IMR-90 (cell line): ENCODE measurements around the gene CLIC5. TPM values are rescaled to one million over a fixed set of nuclear protein-coding genes. Genes with fewer than 3 reads are reported as not detected.

ENCODE experiments used
- ATAC-seq: fragments of 200-7000 bp; cut with Tn5 transposase; 2 replicates; pipeline ENCODE4 v1.9.1; 2020; ENCODE audit warnings: low read depth, mild to moderate bottlenecking, moderate library complexity
- BruUV-seq: library from RNA; stranded (reverse); fragments of 400-500 nt; replicated peaks from 2 replicates; lab custom pipeline; 2021; lab: Mats Ljungman, UMichigan
- CTCF ChIA-PET: fragments of 300-600 bp; formaldehyde crosslinking; extraction: SDS; loops from one replicate; lab custom pipeline; 2021; ENCODE audit warnings: antibody characterized with exemption; lab: Yijun Ruan, JAX
- POLR2A ChIA-PET: fragments of 300-600 bp; sonication (Branson Sonifier 250); formaldehyde crosslinking; loops from one replicate; lab custom pipeline; 2022; ENCODE audit warnings: antibody characterized with exemption; ENCODE audit not compliant: unreplicated experiment; lab: Charles Lee
- DNase-seq: peaks from one replicate; pipeline ENCODE4 v3.0.0; 2013
- H2AFZ ChIP-seq: replicated peaks from 2 replicates; pipeline ENCODE3; 2013; ENCODE audit warnings: low read length, mild to moderate bottlenecking; ENCODE audit not compliant: poor library complexity
- H2AK5ac ChIP-seq: 2 replicates; pipeline ENCODE4 v1.6.1; 2013; ENCODE audit warnings: low read depth, low read length, inconsistent platforms
- H2AK9ac ChIP-seq: replicated peaks from 2 replicates; pipeline ENCODE3; 2013; ENCODE audit warnings: mild to moderate bottlenecking, low read depth, low read length, moderate library complexity; ENCODE audit not compliant: poor library complexity
- H2BK120ac ChIP-seq: 2 replicates; pipeline ENCODE4 v1.6.1; 2013; ENCODE audit warnings: low read depth, low read length, inconsistent platforms
- H2BK15ac ChIP-seq: 3 replicates; pipeline ENCODE4 v1.6.1; 2013; ENCODE audit warnings: low read depth, low read length, inconsistent platforms
- H2BK20ac ChIP-seq: 2 replicates; pipeline ENCODE4 v1.6.1; 2013; ENCODE audit warnings: low read depth, mild to moderate bottlenecking, inconsistent platforms, low read length, moderate library complexity
- H2BK5ac ChIP-seq: 2 replicates; pipeline ENCODE4 v1.6.1; 2013; ENCODE audit warnings: mild to moderate bottlenecking, low read depth, low read length, inconsistent platforms; ENCODE audit not compliant: poor library complexity, severe bottlenecking
- H3K14ac ChIP-seq: replicated peaks from 2 replicates; pipeline ENCODE4 v1.6.1; 2013; ENCODE audit warnings: low read depth, low read length, inconsistent platforms
- H3K18ac ChIP-seq: 2 replicates; pipeline ENCODE4 v1.6.1; 2013; ENCODE audit warnings: low read depth, low read length, control low read depth
- H3K23ac ChIP-seq: 2 replicates; pipeline ENCODE4 v1.6.1; 2013; ENCODE audit warnings: low read depth, low read length, inconsistent platforms
- H3K27ac ChIP-seq: 2 replicates; pipeline ENCODE4 v1.5.1; 2013; ENCODE audit warnings: mild to moderate bottlenecking, control low read depth, low read length; ENCODE audit not compliant: insufficient read depth
- H3K27me3 ChIP-seq: 2 replicates; pipeline ENCODE4 v1.6.1; 2013; ENCODE audit warnings: low read length; ENCODE audit not compliant: control insufficient read depth, insufficient read depth
- H3K36me3 ChIP-seq: 2 replicates; pipeline ENCODE4 v1.6.1; 2013; ENCODE audit warnings: low read length, mixed read lengths; ENCODE audit not compliant: control insufficient read depth, insufficient read depth
- H3K4ac ChIP-seq: 2 replicates; pipeline ENCODE4 v1.6.1; 2013; ENCODE audit warnings: low read depth, low read length, inconsistent platforms
- H3K4me1 ChIP-seq: 2 replicates; pipeline ENCODE4 v1.6.1; 2013; ENCODE audit warnings: low read length, mixed read lengths; ENCODE audit not compliant: control insufficient read depth, insufficient read depth
- H3K4me2 ChIP-seq: 2 replicates; pipeline ENCODE4 v1.6.1; 2013; ENCODE audit warnings: low read depth, mild to moderate bottlenecking, control low read depth, low read length, moderate library complexity
- H3K4me3 ChIP-seq: 2 replicates; pipeline ENCODE4 v1.5.1; 2013; ENCODE audit warnings: low read depth, mild to moderate bottlenecking, control low read depth, low read length, moderate library complexity; ENCODE audit not compliant: insufficient read depth
- H3K56ac ChIP-seq: 2 replicates; pipeline ENCODE4 v1.6.1; 2013; ENCODE audit warnings: low read length, inconsistent platforms; ENCODE audit not compliant: insufficient read depth; ENCODE audit errors: extremely low read depth
- H3K79me1 ChIP-seq, 2 experiments: 2 replicates each; pipeline ENCODE4 v1.6.1; 2013; ENCODE audit warnings: low read length in 2 of 2, inconsistent platforms in 1 of 2, low read depth in 1 of 2
- H3K9ac ChIP-seq: 2 replicates; pipeline ENCODE4 v1.6.1; 2013; ENCODE audit warnings: low read depth, low read length, control low read depth
- H3K9me1 ChIP-seq: 2 replicates; pipeline ENCODE4 v1.6.1; 2013; ENCODE audit warnings: low read length, inconsistent platforms; ENCODE audit not compliant: insufficient read depth
- H3K9me3 ChIP-seq: 2 replicates; pipeline ENCODE4 v1.6.1; 2013; ENCODE audit warnings: low read length; ENCODE audit not compliant: control insufficient read depth, insufficient read depth
- H4K20me1 ChIP-seq: 2 replicates; pipeline ENCODE4 v1.6.1; 2013; ENCODE audit warnings: low read length, inconsistent platforms; ENCODE audit not compliant: insufficient read depth
- H4K5ac ChIP-seq: 2 replicates; pipeline ENCODE4 v1.6.1; 2013; ENCODE audit warnings: mild to moderate bottlenecking, low read depth, low read length, control low read depth
- H4K8ac ChIP-seq, 2 experiments: 2 replicates each; pipeline ENCODE4 v1.6.1; 2013; ENCODE audit warnings: low read depth in 2 of 2, low read length in 2 of 2, control low read depth in 1 of 2, inconsistent platforms in 1 of 2
- H4K91ac ChIP-seq: 2 replicates; pipeline ENCODE4 v1.6.1; 2013; ENCODE audit warnings: low read depth, low read length, inconsistent platforms; ENCODE audit not compliant: insufficient read depth
- CEBPB ChIP-seq: IDR thresholded peaks from 2 replicates; pipeline ENCODE4 v1.6.1; 2012; ENCODE audit warnings: low read depth, low read length, improper control_type of control experiment
- CHD1 ChIP-seq: IDR thresholded peaks from 2 replicates; pipeline ENCODE4 v1.6.1; 2012; ENCODE audit warnings: low read depth, low read length, improper control_type of control experiment
- CTCF ChIP-seq: conservative IDR thresholded peaks from 2 replicates; pipeline ENCODE4 v1.5.1; 2012; ENCODE audit warnings: mild to moderate bottlenecking, low read depth, low read length, improper control_type of control experiment
- ELK1 ChIP-seq: fragments of 150-350 bp; IDR thresholded peaks from 2 replicates; pipeline ENCODE4 v1.6.1; 2016; ENCODE audit warnings: low read depth, mild to moderate bottlenecking, low read length, moderate library complexity, borderline replicate concordance
- FOS ChIP-seq: fragments of 150-350 bp; IDR thresholded peaks from 2 replicates; pipeline ENCODE4 v1.6.1; 2016; ENCODE audit warnings: low read depth, low read length
- MAFK ChIP-seq: IDR thresholded peaks from 2 replicates; pipeline ENCODE4 v1.6.1; 2012; ENCODE audit warnings: low read depth, low read length, improper control_type of control experiment
- MAZ ChIP-seq: IDR thresholded peaks from 2 replicates; pipeline ENCODE4 v1.6.1; 2012; ENCODE audit warnings: low read depth, mild to moderate bottlenecking, low read length, improper control_type of control experiment, moderate library complexity, borderline replicate concordance
- MXI1 ChIP-seq: IDR thresholded peaks from 2 replicates; pipeline ENCODE4 v1.6.1; 2012; ENCODE audit warnings: low read depth, mild to moderate bottlenecking, low read length, moderate library complexity, borderline replicate concordance
- NFE2L2 ChIP-seq: fragments of 150-350 bp; IDR thresholded peaks from 2 replicates; pipeline ENCODE4 v1.6.1; 2016; ENCODE audit warnings: low read depth, mild to moderate bottlenecking, low read length
- POLR2A ChIP-seq: IDR thresholded peaks from 2 replicates; pipeline ENCODE4 v1.6.1; 2012; ENCODE audit warnings: mild to moderate bottlenecking, low read depth, low read length
- RAD21 ChIP-seq: IDR thresholded peaks from 2 replicates; pipeline ENCODE4 v1.6.1; 2012; ENCODE audit warnings: low read length, improper control_type of control experiment
- RFX5 ChIP-seq: IDR thresholded peaks from 2 replicates; pipeline ENCODE4 v1.8.0; 2012; ENCODE audit warnings: low read depth, mild to moderate bottlenecking, low read length, moderate library complexity
- USF2 ChIP-seq: fragments of 150-350 bp; IDR thresholded peaks from 2 replicates; pipeline ENCODE4 v1.6.1; 2017; ENCODE audit warnings: mild to moderate bottlenecking, antibody characterized with exemption, low read length, low read depth
- WGBS, 2 experiments: methylation state at CpG; one replicate each; pipeline versions ENCODE4 v1.1.5 to v1.1.7; 2013; ENCODE audit warnings: missing lambda C conversion rate in 2 of 2; ENCODE audit not compliant: insufficient read length in 1 of 2; ENCODE audit errors: extremely low coverage in 2 of 2; 5-methylcytosine and 5-hydroxymethylcytosine counted together
- dilution Hi-C: fragments of 300-500 bp; cut with HindIII; formaldehyde crosslinking; loops from one replicate; pipeline ENCODE4 v1.14.3; 2018; ENCODE audit warnings: low sequenced_read_pairs; ENCODE audit not compliant: unreplicated experiment
- in situ Hi-C: fragments of 300-500 bp; cut with MboI; formaldehyde crosslinking; loops from 3 replicates; pipeline ENCODE4 v1.14.3; 2019; ENCODE audit warnings: low sequenced_read_pairs, inconsistent platforms, mixed read lengths
- intact Hi-C: fragments of 100-400 bp; cut with micrococcal nuclease; formaldehyde crosslinking; loops from 2 replicates; pipeline ENCODE4 v1.10.0; 2022
- polyA plus RNA-seq, 3 experiments: library from polyadenylated mRNA; depleted of rRNA; stranded (reverse); fragments of >200 nt; gene quantifications; 2 replicates each; pipeline ENCODE4 v1.2.3, GENCODE V29; 2012; ENCODE audit warnings: low replicate concordance in 1 of 3
- total RNA-seq: library from RNA; depleted of rRNA; stranded (reverse); fragments of >200 nt; gene quantifications from 2 replicates; pipeline ENCODE4 v1.2.3, GENCODE V29; 2012

Gene CLIC5
- total and polyA plus RNA-seq, 2 of the 4 experiments (the other 2 are of a cell fraction): not detected

- Histone ChIP-seq H3K14ac (no peak overlapping the region), H3K9me3 (no peaks in the 10 kb centered on the region), H4K5ac (no peak overlapping the region), H2BK20ac (no peak overlapping the region), H3K4ac (no peak overlapping the region), H3K4me3 (no peak overlapping the region), H3K9me1 (no peaks in the 10 kb centered on the region), H3K23ac (no peak overlapping the region), H3K56ac (no peak overlapping the region), H3K79me1 (no peaks in the 10 kb centered on the region), H4K20me1 (no peaks in the 10 kb centered on the region), H3K9ac (no peak overlapping the region), H3K4me1 (peaks cover 5% of the 10 kb centered on the region; the same call in 1 of the 2 replicates), H3K27ac (no peak overlapping the region), H2BK120ac (no peak overlapping the region), H4K91ac (no peak overlapping the region), H3K18ac (no peak overlapping the region), H2BK5ac (no peak overlapping the region), H3K4me2 (no peak overlapping the region), H3K36me3 (no peaks in the 10 kb centered on the region), H2BK15ac (no peak overlapping the region), H2AK9ac (no peak overlapping the region), H2AFZ (no peak overlapping the region), H3K27me3 (peaks cover 34% of the 10 kb centered on the region), H2AK5ac (no peak overlapping the region), H4K8ac (no peak overlapping the region)
- ChIA-PET CTCF (no interaction called here), POLR2A (no interaction called here)
- dilution Hi-C loops: no loop called here
- in situ Hi-C loops: no loop called here
- BruUV-seq: no TSS peak
- ATAC-seq (no peak), DNase-seq (no peak)
- intact Hi-C loops: no loop called here
- WGBS, 2 experiments: no CpG with 5 or more reads among the region's 1 CpG
- TF ChIP-seq RFX5: no peak
- no peak for TF ChIP-seq NFE2L2
- no peak for TF ChIP-seq MAFK
- TF ChIP-seq FOS: no peak
- TF ChIP-seq MAZ: no peak
- TF ChIP-seq RAD21: no peak
- TF ChIP-seq USF2: no peak
- TF ChIP-seq ELK1: no peak
- no peak for TF ChIP-seq CEBPB
- no peak for TF ChIP-seq CTCF
- TF ChIP-seq MXI1: no peak
- no peak for TF ChIP-seq POLR2A
- TF ChIP-seq CHD1: no peak
Measured at GRCh38 chr6:46012834-46013233, 2.8 kb downstream of the CLIC5 start.
